GM12873 (cell line): ENCODE data around the gene GABPB1.
A peak's percentile ranks its signal among the peaks of the same experiment; 100 is the strongest.

Experiments
- TF ChIP-seq, protein P1 (sequence below): IDR thresholded peaks from 2 replicates; pipeline ENCODE4 v1.5.1; 2012; ENCODE audit warnings: low read depth, mild to moderate bottlenecking, moderate library complexity, low read length, control low read depth; ENCODE audit not compliant: insufficient read depth; ENCODE audit errors: missing control alignments

GABPB1 gene

DNA sequence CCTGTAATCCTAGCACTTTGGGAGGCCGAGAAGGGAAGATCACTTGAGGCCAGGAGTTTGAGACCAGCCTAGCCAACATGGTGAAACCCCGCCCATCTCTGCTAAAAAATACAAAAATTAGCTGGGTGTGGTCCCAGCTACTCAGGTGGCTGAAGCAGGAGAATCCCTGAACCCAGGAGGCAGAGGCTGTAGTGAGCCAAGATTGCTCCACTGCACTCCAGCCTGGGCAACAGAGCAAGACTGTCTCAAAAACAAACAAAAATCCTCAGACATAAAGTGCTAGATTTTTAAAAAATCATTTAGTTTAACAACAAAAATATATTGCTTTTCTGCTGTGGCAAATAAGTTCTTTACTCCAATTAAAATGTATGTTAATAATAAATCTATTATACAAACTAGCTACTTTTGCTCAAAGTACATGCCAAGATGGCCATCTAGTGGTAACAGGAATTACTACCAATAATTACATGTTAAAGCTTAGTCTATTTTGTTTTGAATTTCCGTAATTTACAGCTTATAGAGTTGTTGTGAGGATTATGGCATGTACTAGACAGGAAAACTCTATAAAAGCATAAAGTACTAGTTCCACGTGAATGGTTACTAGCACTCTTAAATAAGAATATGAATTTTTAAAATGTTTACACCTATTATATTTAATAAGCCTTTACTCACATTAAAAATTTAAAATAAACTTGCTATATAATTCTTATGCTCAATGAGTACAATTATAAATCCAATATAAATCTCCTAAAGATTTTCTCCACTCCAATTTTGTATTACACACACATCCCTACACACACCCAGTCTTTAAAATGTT lies 39.0 kb downstream of the GABPB1 start:
- TF ChIP-seq, protein P1, sequence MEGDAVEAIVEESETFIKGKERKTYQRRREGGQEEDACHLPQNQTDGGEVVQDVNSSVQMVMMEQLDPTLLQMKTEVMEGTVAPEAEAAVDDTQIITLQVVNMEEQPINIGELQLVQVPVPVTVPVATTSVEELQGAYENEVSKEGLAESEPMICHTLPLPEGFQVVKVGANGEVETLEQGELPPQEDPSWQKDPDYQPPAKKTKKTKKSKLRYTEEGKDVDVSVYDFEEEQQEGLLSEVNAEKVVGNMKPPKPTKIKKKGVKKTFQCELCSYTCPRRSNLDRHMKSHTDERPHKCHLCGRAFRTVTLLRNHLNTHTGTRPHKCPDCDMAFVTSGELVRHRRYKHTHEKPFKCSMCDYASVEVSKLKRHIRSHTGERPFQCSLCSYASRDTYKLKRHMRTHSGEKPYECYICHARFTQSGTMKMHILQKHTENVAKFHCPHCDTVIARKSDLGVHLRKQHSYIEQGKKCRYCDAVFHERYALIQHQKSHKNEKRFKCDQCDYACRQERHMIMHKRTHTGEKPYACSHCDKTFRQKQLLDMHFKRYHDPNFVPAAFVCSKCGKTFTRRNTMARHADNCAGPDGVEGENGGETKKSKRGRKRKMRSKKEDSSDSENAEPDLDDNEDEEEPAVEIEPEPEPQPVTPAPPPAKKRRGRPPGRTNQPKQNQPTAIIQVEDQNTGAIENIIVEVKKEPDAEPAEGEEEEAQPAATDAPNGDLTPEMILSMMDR, result peak; percentile 53

DNA sequence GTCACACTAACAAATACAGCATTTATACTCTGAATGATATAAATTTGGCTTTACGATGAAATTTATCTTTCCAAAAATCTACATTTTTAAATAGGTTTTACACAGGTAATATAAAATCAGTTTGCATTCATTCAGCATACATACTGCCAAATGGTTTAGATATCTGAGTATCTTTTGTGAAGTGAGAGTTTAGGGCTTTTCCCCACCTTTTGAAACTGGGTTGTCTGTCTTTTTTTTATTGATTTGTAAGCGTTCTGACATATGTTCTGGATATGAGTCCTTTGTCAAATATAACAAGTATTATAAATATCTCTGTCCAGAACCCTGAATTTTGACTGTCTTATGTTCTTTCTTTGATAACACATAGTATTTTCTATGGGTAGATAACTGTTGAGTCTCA lies 42.4 kb downstream of the GABPB1 start:
- TF ChIP-seq, protein P1, result no peak

DNA sequence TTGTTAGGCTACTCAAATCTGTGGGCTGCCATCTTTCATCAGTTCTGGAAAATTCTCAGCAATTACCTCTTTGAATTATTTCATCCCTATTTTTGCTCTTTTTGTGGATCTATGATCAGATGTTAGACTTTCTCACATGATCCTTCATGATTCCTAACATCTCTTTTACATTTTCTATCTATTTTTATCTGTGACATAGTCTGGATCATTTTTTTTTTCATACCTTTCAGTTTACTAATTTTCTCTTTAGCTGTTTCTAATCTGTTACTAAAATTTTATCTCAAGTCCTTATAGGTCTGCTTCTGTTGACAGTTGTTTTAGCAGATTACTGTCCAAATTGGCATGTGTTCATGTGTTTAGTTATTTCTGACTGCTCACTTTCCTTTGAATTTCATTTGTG lies 47.2 kb downstream of the GABPB1 start:
- TF ChIP-seq, protein P1, result no peak

DNA sequence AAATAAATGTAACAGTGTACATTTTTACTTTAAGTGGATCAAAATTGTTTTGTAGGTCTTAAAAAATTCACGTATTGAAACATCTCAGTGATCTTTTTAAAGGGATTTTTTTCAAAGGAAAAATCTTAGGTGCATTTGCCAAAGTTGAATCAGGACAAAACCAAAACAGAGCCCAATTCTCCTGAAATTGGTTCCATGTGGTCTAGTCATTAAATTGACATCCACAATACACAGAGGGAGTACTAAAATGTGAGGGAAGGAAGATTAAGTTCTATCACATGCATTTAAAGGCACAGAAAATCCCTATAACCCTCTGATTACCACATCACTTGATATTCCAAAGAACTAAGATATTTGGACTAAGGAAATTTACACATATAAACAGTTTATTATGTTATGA lies 50.2 kb downstream of the GABPB1 start:
- TF ChIP-seq, protein P1, result no peak

DNA sequence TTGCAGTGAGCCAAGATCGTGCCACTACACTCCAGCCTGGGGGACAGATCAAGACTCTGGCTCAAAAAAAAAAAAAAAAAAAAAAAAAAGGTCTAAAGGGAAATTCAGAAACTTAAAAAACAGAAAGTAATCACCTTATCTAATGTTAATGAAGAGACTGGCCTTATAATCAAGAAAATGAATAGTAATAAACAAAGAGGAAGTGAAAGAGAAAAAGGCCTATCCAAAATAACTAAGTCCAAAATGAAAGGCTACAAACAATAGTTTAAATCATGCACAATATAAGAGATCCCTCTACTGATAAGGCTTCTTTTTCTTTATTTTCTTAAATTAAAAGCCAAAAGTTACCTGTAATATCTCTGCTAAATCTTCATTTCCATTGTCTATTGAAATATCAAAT lies 52.4 kb downstream of the GABPB1 start:
- TF ChIP-seq, protein P1, result no peak

DNA sequence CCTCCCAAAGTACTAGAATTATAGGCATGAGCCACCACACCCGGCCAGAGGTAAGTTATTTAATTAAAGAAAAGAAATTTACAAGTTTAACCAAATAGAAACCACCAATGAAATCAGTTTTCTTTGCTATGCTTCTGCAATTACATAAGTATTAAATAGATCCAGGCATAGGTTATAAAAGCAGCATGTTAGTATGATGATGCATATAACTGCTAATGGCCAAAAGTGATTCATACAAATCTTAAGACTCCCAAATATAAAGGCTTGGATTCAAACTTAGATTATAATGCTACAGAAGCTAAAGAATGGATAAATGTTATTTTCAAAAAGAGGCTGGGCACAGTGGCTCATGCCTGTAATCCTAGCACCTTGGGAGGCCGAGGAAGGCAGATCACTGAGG lies 56.7 kb downstream of the GABPB1 start:
- TF ChIP-seq, protein P1, result no peak

DNA sequence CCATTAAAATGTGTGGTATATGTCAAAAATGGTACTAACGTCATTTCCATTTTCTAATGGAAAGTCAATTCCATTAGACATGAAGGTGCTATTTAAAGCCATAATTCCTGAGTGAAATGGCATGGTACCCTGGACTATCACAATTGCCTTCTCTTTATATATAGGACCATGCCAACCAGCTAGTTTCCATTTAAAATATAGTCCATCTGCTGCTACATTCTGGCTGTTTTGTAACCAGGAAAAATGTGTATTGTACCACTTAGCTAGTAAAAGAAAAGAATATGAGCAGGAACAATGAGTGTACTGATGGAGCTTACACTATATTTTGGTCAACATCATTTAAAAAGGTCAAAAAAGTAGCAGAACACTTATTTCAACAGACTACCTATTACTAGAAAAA lies 59.0 kb downstream of the GABPB1 start:
- TF ChIP-seq, protein P1, result no peak
